Smooth muscle cell (in vitro differentiated cells): ENCODE data around the gene TMEM54. TPM values are rescaled to one million over a fixed set of nuclear protein-coding genes. Genes with fewer than 3 reads are reported as not detected.

Source experiments
- DNase-seq: peaks from one replicate; lab custom pipeline; 2025; ENCODE audit not compliant: unreplicated experiment; lab: John Stamatoyannopoulos, UW
- H2AFZ ChIP-seq: fragments of 200-600 bp; sonication (generic); 2 replicates; pipeline ENCODE4 v1.6.0; 2016; ENCODE audit warnings: antibody characterized with exemption, low read depth, mild to moderate bottlenecking
- H3F3A ChIP-seq: fragments of 200-600 bp; sonication (generic); 2 replicates; pipeline ENCODE4 v1.6.0; 2017; ENCODE audit warnings: antibody characterized with exemption, low read depth
- H3K27ac ChIP-seq: fragments of 200-600 bp; sonication (generic); 2 replicates; pipeline ENCODE4 v1.5.1; 2016; ENCODE audit warnings: low read depth, mild to moderate bottlenecking
- H3K27me3 ChIP-seq: fragments of 200-600 bp; sonication (generic); 2 replicates; pipeline ENCODE4 v1.6.1; 2016; ENCODE audit warnings: low read depth, mild to moderate bottlenecking
- H3K36me3 ChIP-seq: fragments of 200-600 bp; sonication (generic); 2 replicates; pipeline ENCODE4 v1.5.1; 2016; ENCODE audit warnings: low read depth
- H3K4me1 ChIP-seq: fragments of 200-600 bp; sonication (generic); 2 replicates; pipeline ENCODE4 v1.5.1; 2016; ENCODE audit warnings: low read depth
- H3K4me2 ChIP-seq: fragments of 200-600 bp; sonication (generic); 2 replicates; pipeline ENCODE4 v1.6.0; 2016; ENCODE audit warnings: mild to moderate bottlenecking
- H3K4me3 ChIP-seq: fragments of 200-600 bp; sonication (generic); 2 replicates; pipeline ENCODE4 v1.5.1; 2016; ENCODE audit warnings: mild to moderate bottlenecking
- H3K79me2 ChIP-seq: fragments of 200-600 bp; sonication (generic); 2 replicates; pipeline ENCODE4 v1.6.0; 2016; ENCODE audit warnings: low read depth, mild to moderate bottlenecking
- H3K9ac ChIP-seq: fragments of 200-600 bp; sonication (generic); 2 replicates; pipeline ENCODE4 v1.6.0; 2016; ENCODE audit warnings: low read depth
- H3K9me3 ChIP-seq: fragments of 200-600 bp; sonication (generic); replicated peaks from 2 replicates; pipeline ENCODE4 v1.5.1; 2016; ENCODE audit warnings: low read depth
- H4K20me1 ChIP-seq: fragments of 200-600 bp; sonication (generic); 2 replicates; pipeline ENCODE4 v1.6.0; 2016; ENCODE audit warnings: low read depth
- CTCF ChIP-seq: fragments of 200-600 bp; sonication (generic); IDR thresholded peaks from 2 replicates; pipeline ENCODE4 v1.5.1; 2017; ENCODE audit warnings: borderline replicate concordance, mild to moderate bottlenecking, antibody characterized with exemption; ENCODE audit not compliant: insufficient read depth, poor library complexity, severe bottlenecking
- WGBS: methylation state at CpG from one replicate; pipeline ENCODE4 v1.1.7; 2016; ENCODE audit warnings: low lambda C conversion rate; 5-methylcytosine and 5-hydroxymethylcytosine counted together
- polyA plus RNA-seq: library from polyadenylated mRNA; unstranded; fragments of >200 nt; fragmentation: Nextera tagmentation; extraction: Ambion mirVana; gene quantifications from 2 replicates; pipeline ENCODE4 v1.2.1, GENCODE V29; 2016
- total RNA-seq: library from RNA; depleted of rRNA; stranded (reverse); fragments of >200 nt; gene quantifications from 2 replicates; pipeline ENCODE4 v1.2.3, GENCODE V29; 2014

Gene TMEM54
- total and polyA plus RNA-seq, 2 experiments from 2014 or later, result 59.0 to 84.1 TPM

- no peak overlapping the region for H3K9ac ChIP-seq
- peak; percentile 70 for TF ChIP-seq CTCF
- no peak for DNase-seq
- no peaks in the 10 kb centered on the region for H3K79me2 ChIP-seq
- H3K4me2 ChIP-seq, result no peak overlapping the region
- H3K4me3 ChIP-seq, result no peak overlapping the region
- no peaks in the 10 kb centered on the region for H3F3A ChIP-seq
- H4K20me1 ChIP-seq, result no peaks in the 10 kb centered on the region
- H3K27ac ChIP-seq, result no peak overlapping the region
- H3K4me1 ChIP-seq, result peaks cover 8% of the 10 kb centered on the region
- no peaks in the 10 kb centered on the region for H3K36me3 ChIP-seq
- H3K27me3 ChIP-seq, result peaks cover 7% of the 10 kb centered on the region
- H2AFZ ChIP-seq, result no peak overlapping the region
- 53% methylated on average over 16 of the region's 16 CpGs for WGBS
- no peaks in the 10 kb centered on the region for H3K9me3 ChIP-seq
Measured at GRCh38 chr1:32876341-32877210, 24.6 kb downstream of the TMEM54 start.

- TF ChIP-seq CTCF, result no peak
- Histone ChIP-seq H3K9ac (no peak overlapping the region), H2AFZ (no peak overlapping the region), H3K36me3 (no peaks in the 10 kb centered on the region), H3K4me3 (no peak overlapping the region), H3K27me3 (peaks cover 15% of the 10 kb centered on the region), H4K20me1 (no peaks in the 10 kb centered on the region), H3F3A (no peaks in the 10 kb centered on the region), H3K79me2 (no peaks in the 10 kb centered on the region), H3K4me2 (no peak overlapping the region), H3K9me3 (no peaks in the 10 kb centered on the region), H3K27ac (no peak overlapping the region), H3K4me1 (peaks cover 14% of the 10 kb centered on the region)
- no peak for DNase-seq
- 69% methylated on average over 5 of the region's 5 CpGs for WGBS
Measured at GRCh38 chr1:32874860-32875752, 26.1 kb downstream of the TMEM54 start.

GRCh38 chr1:32873484-32873883 is 27.7 kb downstream of the TMEM54 start:
- no peak overlapping the region for H3K9ac ChIP-seq
- H3K4me3 ChIP-seq, result no peak overlapping the region
- H3F3A ChIP-seq, result no peaks in the 10 kb centered on the region
- H3K27me3 ChIP-seq, result peaks cover 24% of the 10 kb centered on the region
- H3K79me2 ChIP-seq, result no peaks in the 10 kb centered on the region
- 91% methylated on average over 5 of the region's 5 CpGs for WGBS
- no peaks in the 10 kb centered on the region for H4K20me1 ChIP-seq
- no peaks in the 10 kb centered on the region for H3K36me3 ChIP-seq
- no peaks in the 10 kb centered on the region for H3K9me3 ChIP-seq
- no peak for DNase-seq
- no peak overlapping the region for H2AFZ ChIP-seq
- no peak overlapping the region for H3K27ac ChIP-seq
- peaks cover 14% of the 10 kb centered on the region for H3K4me1 ChIP-seq
- H3K4me2 ChIP-seq, result no peak overlapping the region
- TF ChIP-seq CTCF, result no peak
